ENCODE measurements around the gene TNS3. TPM values are rescaled to one million over a fixed set of nuclear protein-coding genes. Genes with fewer than 3 reads are reported as not detected.

Gene TNS3
- total and polyA plus RNA-seq, 10 of the 15 experiments (the other 5 are each of a cell fraction or from before 2014, with no cell fraction given) = 0.27 to 2.7 (median 0.79) TPM

- no peak overlapping the region for H3K4me2 ChIP-seq (ENCODE audit: control insufficient read depth, insufficient read depth)
- H3K36me3 ChIP-seq (ENCODE audit: control insufficient read depth in 2 of 2, insufficient read depth in 2 of 2, low read length in 1 of 2) = no peaks in the 10 kb centered on the region
- FAIRE-seq (no peak), ATAC-seq (no peak), DNase-seq (ENCODE audit: low read depth, low spot score) (no peak)
- H3K4me1 ChIP-seq (ENCODE audit: control insufficient read depth, insufficient read depth, low read length) = no peaks in the 10 kb centered on the region
- in situ Hi-C loops (cut with MboI) = no loop called here
- H4K20me1 ChIP-seq (ENCODE audit: control insufficient read depth, insufficient read depth) = no peaks in the 10 kb centered on the region
- ChIA-PET POLR2A (no interaction called here), CTCF (no interaction called here), SMC1A (ENCODE audit: uncharacterized antibody, unreplicated experiment) (no interaction called here), RAD21 (ENCODE audit: unreplicated experiment) (no interaction called here)
- no peaks in the 10 kb centered on the region for H3K79me2 ChIP-seq (ENCODE audit: control insufficient read depth, insufficient read depth, low read length)
- H3K4me3 ChIP-seq = no peak overlapping the region
- intact Hi-C loops (cut with micrococcal nuclease; ENCODE audit: unreplicated experiment) = no loop called here
- no peaks in the 10 kb centered on the region for H3K9me3 ChIP-seq (replicated peaks; ENCODE audit: control insufficient read depth, insufficient read depth, low read length)
- no peak overlapping the region for H3K9ac ChIP-seq (ENCODE audit: control insufficient read depth, insufficient read depth, low read length)
- no peak overlapping the region for H2AFZ ChIP-seq (ENCODE audit: control insufficient read depth, low read depth, low read length)
- BruUV-seq (replicated peaks) = no TSS peak
- no peak overlapping the region for H3K27ac ChIP-seq (ENCODE audit: control insufficient read depth, insufficient read depth)
- TF ChIP-seq ATF2 (IDR thresholded peaks at IDR 0.05; ENCODE audit: low read length) (no peak), SMARCA5 (IDR thresholded peaks at IDR 0.05) (no peak)
- H3K27me3 ChIP-seq (replicated peaks in 1 of 2; ENCODE audit: control insufficient read depth in 2 of 2, insufficient read depth in 2 of 2, low read length in 1 of 2) = no peaks in the 10 kb centered on the region
- WGBS (ENCODE audit: insufficient coverage, insufficient replicate concordance, low lambda C conversion rate, missing lambda C conversion rate) = 14% methylated on average over 12 of the region's 12 CpGs
These were observed 93.5 kb downstream of the TNS3 start for GRCh38 chr7:47488201-47488968.

- no peak for FAIRE-seq
- WGBS (ENCODE audit: insufficient coverage, insufficient replicate concordance, low lambda C conversion rate, missing lambda C conversion rate) = 42% methylated on average over 9 of the region's 9 CpGs
- H3K4me3 ChIP-seq = no peak overlapping the region
- intact Hi-C loops (cut with micrococcal nuclease; ENCODE audit: unreplicated experiment) = no loop called here
- ATAC-seq = no peak
- ChIA-PET POLR2A (no interaction called here), SMC1A (ENCODE audit: uncharacterized antibody, unreplicated experiment) (no interaction called here), RAD21 (ENCODE audit: unreplicated experiment) (no interaction called here), CTCF (no interaction called here)
- H2AFZ ChIP-seq (ENCODE audit: control insufficient read depth, low read depth, low read length) = no peak overlapping the region
- in situ Hi-C loops (cut with MboI) = no loop called here
- H3K9ac ChIP-seq (ENCODE audit: control insufficient read depth, insufficient read depth, low read length) = no peak overlapping the region
- H3K9me3 ChIP-seq (replicated peaks; ENCODE audit: control insufficient read depth, insufficient read depth, low read length) = no peaks in the 10 kb centered on the region
- no peaks in the 10 kb centered on the region for H3K27me3 ChIP-seq (replicated peaks in 1 of 2; ENCODE audit: control insufficient read depth in 2 of 2, insufficient read depth in 2 of 2, low read length in 1 of 2)
- H3K79me2 ChIP-seq (ENCODE audit: control insufficient read depth, insufficient read depth, low read length) = no peaks in the 10 kb centered on the region
- no peak for TF ChIP-seq SUPT20H (IDR thresholded peaks at IDR 0.05; ENCODE audit: borderline replicate concordance, control insufficient read depth, low read depth, low read length)
- no peak for TF ChIP-seq NFYB (IDR thresholded peaks at IDR 0.05; ENCODE audit: insufficient read depth, low read depth, low read length)
- TF ChIP-seq NFYA (IDR thresholded peaks at IDR 0.05; ENCODE audit: borderline replicate concordance, low read depth, low read length) = no peak
- TF ChIP-seq TCF3 (IDR thresholded peaks at IDR 0.05; ENCODE audit: borderline replicate concordance, insufficient read depth, low read depth, low read length) = peak; percentile 57; the same call in 1 of the 2 replicates
- no peak for TF ChIP-seq ZBED1 (IDR thresholded peaks at IDR 0.05; ENCODE audit: borderline replicate concordance)
- no peak for TF ChIP-seq ZNF274 (IDR thresholded peaks at IDR 0.05; ENCODE audit: insufficient read depth, insufficient read length)
- TF ChIP-seq NR2C2 (IDR thresholded peaks at IDR 0.05; ENCODE audit: borderline replicate concordance, control insufficient read depth, insufficient read length, low read depth) = no peak
- TF ChIP-seq BCL3 (IDR thresholded peaks at IDR 0.05; ENCODE audit: borderline replicate concordance, insufficient read depth, low read depth, low read length, poor library complexity, severe bottlenecking) = peak; percentile 67
- H3K36me3 ChIP-seq (ENCODE audit: control insufficient read depth in 2 of 2, insufficient read depth in 2 of 2, low read length in 1 of 2) = no peaks in the 10 kb centered on the region
- no peak overlapping the region for H3K27ac ChIP-seq (ENCODE audit: control insufficient read depth, insufficient read depth)
- BruUV-seq (replicated peaks) = no TSS peak
- H3K4me1 ChIP-seq (ENCODE audit: control insufficient read depth, insufficient read depth, low read length) = peaks cover 16% of the 10 kb centered on the region
- DNase-seq (ENCODE audit: low read depth, low spot score) = no peak
- no peak overlapping the region for H3K4me2 ChIP-seq (ENCODE audit: control insufficient read depth, insufficient read depth)
- no peaks in the 10 kb centered on the region for H4K20me1 ChIP-seq (ENCODE audit: control insufficient read depth, insufficient read depth)
These were observed 96.1 kb downstream of the TNS3 start for GRCh38 chr7:47485640-47486435.

Measured in GM12878 (cell line).